ENCODE measurements around the gene IL13RA1. TPM values are rescaled to one million over a fixed set of nuclear protein-coding genes. Genes with fewer than 3 reads are reported as not detected.
A peak's percentile ranks its signal among the peaks of the same experiment; 100 is the strongest.
"Not testable (repeated sequence)": the region's sequence is repeated elsewhere in the genome, so short reads cannot be mapped to it uniquely, and the experiment has no call there.

The IL13RA1 gene
- total RNA-seq, 1 donor from 2014 or later = 70.4 TPM

- no peak for DNase-seq (ENCODE audit: low spot score)
Measured at GRCh38 chrX:118729042-118729652, 1.7 kb downstream of the IL13RA1 start.

GRCh38 chrX:118730500-118731247 is 3.3 kb downstream of the IL13RA1 start:
- peaks cover 8% of the 10 kb centered on the region for H3K9me3 Mint-ChIP-seq (ENCODE audit: low read depth)
- peaks cover 41% of the 10 kb centered on the region for H3K4me1 Mint-ChIP-seq (ENCODE audit: low read depth)
- no peaks in the 10 kb centered on the region for H3K36me3 Mint-ChIP-seq (ENCODE audit: low read depth)
- TF ChIP-seq, protein P1, sequence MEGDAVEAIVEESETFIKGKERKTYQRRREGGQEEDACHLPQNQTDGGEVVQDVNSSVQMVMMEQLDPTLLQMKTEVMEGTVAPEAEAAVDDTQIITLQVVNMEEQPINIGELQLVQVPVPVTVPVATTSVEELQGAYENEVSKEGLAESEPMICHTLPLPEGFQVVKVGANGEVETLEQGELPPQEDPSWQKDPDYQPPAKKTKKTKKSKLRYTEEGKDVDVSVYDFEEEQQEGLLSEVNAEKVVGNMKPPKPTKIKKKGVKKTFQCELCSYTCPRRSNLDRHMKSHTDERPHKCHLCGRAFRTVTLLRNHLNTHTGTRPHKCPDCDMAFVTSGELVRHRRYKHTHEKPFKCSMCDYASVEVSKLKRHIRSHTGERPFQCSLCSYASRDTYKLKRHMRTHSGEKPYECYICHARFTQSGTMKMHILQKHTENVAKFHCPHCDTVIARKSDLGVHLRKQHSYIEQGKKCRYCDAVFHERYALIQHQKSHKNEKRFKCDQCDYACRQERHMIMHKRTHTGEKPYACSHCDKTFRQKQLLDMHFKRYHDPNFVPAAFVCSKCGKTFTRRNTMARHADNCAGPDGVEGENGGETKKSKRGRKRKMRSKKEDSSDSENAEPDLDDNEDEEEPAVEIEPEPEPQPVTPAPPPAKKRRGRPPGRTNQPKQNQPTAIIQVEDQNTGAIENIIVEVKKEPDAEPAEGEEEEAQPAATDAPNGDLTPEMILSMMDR (IDR thresholded peaks at IDR 0.05) = no peak
- no peaks in the 10 kb centered on the region for H3K27me3 Mint-ChIP-seq (ENCODE audit: low read depth)
- peak overlapping the region; percentile 31 for H3K4me3 Mint-ChIP-seq (ENCODE audit: unreplicated experiment)
- peak overlapping the region; percentile 69 for H3K27ac Mint-ChIP-seq (ENCODE audit: unreplicated experiment)
- DNase-seq (ENCODE audit: low spot score) = no peak

More at GRCh38 chrX:118729042-118729652, 1.7 kb downstream of the IL13RA1 start:
- TF ChIP-seq, protein P1 (IDR thresholded peaks at IDR 0.05) = no peak
- Mint-ChIP-seq H3K36me3 (ENCODE audit: low read depth) (no peaks in the 10 kb centered on the region), H3K4me3 (ENCODE audit: unreplicated experiment) (peak overlapping the region; percentile 20), H3K27me3 (ENCODE audit: low read depth) (no peaks in the 10 kb centered on the region), H3K27ac (ENCODE audit: unreplicated experiment) (no peak overlapping the region), H3K9me3 (ENCODE audit: low read depth) (peaks cover 8% of the 10 kb centered on the region), H3K4me1 (ENCODE audit: low read depth) (peaks cover 50% of the 10 kb centered on the region)

DNA sequence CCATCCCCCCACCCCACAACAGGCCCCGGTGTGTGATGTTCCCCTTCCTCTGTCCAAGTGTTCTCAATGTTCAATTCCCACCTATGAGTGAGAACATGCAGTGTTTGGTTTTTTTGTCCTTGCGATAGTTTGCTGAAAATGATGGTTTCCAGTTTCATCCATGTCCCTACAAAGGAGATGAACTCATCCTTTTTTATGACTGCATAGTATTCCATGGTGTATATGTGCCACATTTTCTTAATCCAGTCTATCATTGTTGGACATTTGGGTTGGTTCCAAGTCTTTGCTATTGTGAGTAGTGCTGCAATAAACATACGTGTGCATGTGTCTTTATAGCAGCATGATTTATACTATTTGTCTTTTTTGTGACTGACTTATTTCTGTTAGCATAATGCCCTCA is 5.1 kb downstream of the IL13RA1 start:
- not testable (repeated sequence) for H3K27ac Mint-ChIP-seq (ENCODE audit: unreplicated experiment); DNase-seq (ENCODE audit: low spot score); H3K36me3 Mint-ChIP-seq (ENCODE audit: low read depth); H3K4me3 Mint-ChIP-seq (ENCODE audit: unreplicated experiment); H3K27me3 Mint-ChIP-seq (ENCODE audit: low read depth)
- Mint-ChIP-seq H3K9me3 (ENCODE audit: low read depth) (peaks cover 21% of the 10 kb centered on the region), H3K4me1 (ENCODE audit: low read depth) (peaks cover 37% of the 10 kb centered on the region)

DNA sequence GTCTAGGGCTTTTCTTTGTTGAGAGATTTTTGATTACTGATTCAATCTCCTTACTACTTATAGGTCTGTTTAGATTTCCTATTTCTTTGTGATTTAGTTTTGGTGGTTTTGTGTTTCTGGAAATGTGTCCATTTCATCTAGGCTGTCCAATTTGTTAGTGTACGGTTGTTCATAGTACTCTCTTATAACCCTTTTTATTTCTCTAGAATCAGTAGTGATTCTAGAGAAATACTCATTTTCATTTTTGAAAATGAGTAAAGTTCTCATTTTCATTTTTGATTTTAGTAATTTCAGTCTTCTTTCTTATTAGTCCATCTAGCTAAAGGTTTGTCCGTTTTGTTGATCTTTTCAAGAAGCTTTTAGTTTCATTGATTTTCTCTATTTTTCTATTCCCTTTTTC is 7.5 kb downstream of the IL13RA1 start:
- Mint-ChIP-seq H3K27me3 (ENCODE audit: low read depth) (no peaks in the 10 kb centered on the region), H3K27ac (ENCODE audit: unreplicated experiment) (no peak overlapping the region)

DNA sequence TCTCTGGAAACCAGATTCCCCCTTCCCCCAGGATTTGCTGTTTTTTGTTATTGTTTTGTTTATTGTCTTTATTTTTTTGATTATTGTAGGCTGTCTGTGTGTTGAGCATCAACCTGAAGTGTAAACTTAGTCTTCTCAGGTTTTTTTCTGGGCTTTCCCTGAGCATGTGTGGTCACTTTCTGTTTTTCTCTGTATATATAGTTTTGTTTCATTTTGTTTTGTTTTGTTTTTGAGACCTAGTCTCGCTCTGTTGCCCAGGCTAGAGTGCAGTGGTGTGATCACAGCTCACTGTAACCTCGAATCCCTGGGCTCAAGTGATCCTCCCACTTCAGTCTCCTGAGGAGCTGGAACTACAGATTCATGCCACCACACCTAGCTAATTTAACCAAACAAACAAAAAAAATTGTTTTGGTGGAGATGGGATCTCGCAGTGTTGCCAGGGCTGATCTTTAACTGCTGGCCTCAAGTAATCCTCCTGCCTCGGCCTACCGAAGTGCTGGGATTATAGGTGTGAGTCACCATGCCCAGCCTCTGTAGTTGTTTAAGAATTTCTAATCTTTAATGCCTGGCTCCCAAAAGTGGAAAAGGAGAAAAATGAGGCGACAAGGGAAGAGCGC is 9.1 kb downstream of the IL13RA1 start:
- Mint-ChIP-seq H3K4me3 (ENCODE audit: unreplicated experiment) (no peak overlapping the region), H3K4me1 (ENCODE audit: low read depth) (peaks cover 13% of the 10 kb centered on the region), H3K36me3 (ENCODE audit: low read depth) (no peaks in the 10 kb centered on the region), H3K27me3 (ENCODE audit: low read depth) (no peaks in the 10 kb centered on the region), H3K27ac (ENCODE audit: unreplicated experiment) (no peak overlapping the region), H3K9me3 (ENCODE audit: low read depth) (peaks cover 23% of the 10 kb centered on the region)
- no peak for DNase-seq (ENCODE audit: low spot score)
- TF ChIP-seq, protein P1 (IDR thresholded peaks at IDR 0.05) = no peak

More for the DNA sequence above, 7.5 kb downstream of the IL13RA1 start:
- Mint-ChIP-seq H3K4me1 (ENCODE audit: low read depth) (peaks cover 26% of the 10 kb centered on the region), H3K9me3 (ENCODE audit: low read depth) (peaks cover 23% of the 10 kb centered on the region), H3K36me3 (ENCODE audit: low read depth) (no peaks in the 10 kb centered on the region), H3K4me3 (ENCODE audit: unreplicated experiment) (no peak overlapping the region)
- no peak for DNase-seq (ENCODE audit: low spot score)
- TF ChIP-seq, protein P1 (IDR thresholded peaks at IDR 0.05) = no peak
